ENCODE results near the gene OR14A2.

- TF ChIP-seq CTCF (IDR thresholded peaks at IDR 0.05) (no peak), POLR2A (IDR thresholded peaks at IDR 0.05) (no peak)
Observed at GRCh38 chr1:247740721-247741120, 7.2 kb downstream of the OR14A2 start.
